OCI-LY1 (cell line): Measurements from ENCODE around the gene MTAP.

Experiments
- CTCF ChIP-seq: fragments of 200-600 bp; sonication (generic), shearing (Covaris generic); IDR thresholded peaks from 2 replicates; pipeline ENCODE4 v1.5.1; 2017; ENCODE audit warnings: mild to moderate bottlenecking, antibody characterized with exemption, low read length, moderate library complexity, mixed read lengths
- EZH2 ChIP-seq: fragments of 200-600 bp; sonication (generic), shearing (Covaris generic); IDR thresholded peaks from 2 replicates; pipeline ENCODE4 v1.8.0; 2017; ENCODE audit warnings: borderline replicate concordance, mixed run types, mild to moderate bottlenecking, antibody characterized with exemption, low read length, moderate library complexity, mixed read lengths

GRCh38 chr9:21943464-21943863, 141.0 kb downstream of the MTAP start:
- TF ChIP-seq CTCF = no peak
- no peak for TF ChIP-seq EZH2
